Tibial nerve (tissue), 4 donors: ENCODE data around the gene ADGRG1.

Experiments
- CTCF ChIP-seq, 5 experiments: fragments of 200-600 bp in 3 of 5; fragments of 450-650 bp in 2 of 5; sonication (generic) in 3 of 5; IDR thresholded peaks; one replicate each; pipeline ENCODE4 v1.5.1; 2016 to 2019; ENCODE audit warnings: antibody characterized with exemption in 5 of 5, mild to moderate bottlenecking in 3 of 5, moderate library complexity in 2 of 5
- EP300 ChIP-seq, 2 donors: sonication (generic); formaldehyde crosslinking; IDR thresholded peaks; one replicate each; pipeline ENCODE4 v1.6.1; 2017; ENCODE audit warnings: antibody characterized with exemption in 2 of 2, mild to moderate bottlenecking in 1 of 2
- POLR2A ChIP-seq, 2 donors: fragments of 450-650 bp; IDR thresholded peaks; one replicate each; pipeline ENCODE4 v1.6.1; 2017; ENCODE audit warnings: antibody characterized with exemption in 2 of 2, mild to moderate bottlenecking in 2 of 2, moderate library complexity in 2 of 2

GRCh38 chr16:57684626-57685358 lies 56.4 kb downstream of the ADGRG1 start:
- no peak for TF ChIP-seq CTCF (IDR thresholded peaks at IDR 0.05)
- TF ChIP-seq POLR2A (IDR thresholded peaks at IDR 0.05), result no peak
- TF ChIP-seq EP300 (IDR thresholded peaks at IDR 0.05), result no peak
